Omental fat pad (tissue), 4 donors: ENCODE results near the gene NGDN. TPM values are rescaled to one million over a fixed set of nuclear protein-coding genes. Genes with fewer than 3 reads are reported as not detected.

Source experiments
- ATAC-seq: fragments of 150-250 bp; one replicate; pipeline ENCODE4 v1.9.1; 2016; ENCODE audit warnings: mild to moderate bottlenecking, moderate library complexity; ENCODE audit not compliant: low FRiP score
- DNase-seq: peaks from one replicate; pipeline ENCODE4 v3.0.0-alpha.2; 2019; ENCODE audit warnings: low spot score
- CTCF ChIP-seq, 3 donors: fragments of 450-650 bp; IDR thresholded peaks; one replicate each; pipeline ENCODE4 v1.5.1; 2016 to 2017; ENCODE audit warnings: antibody characterized with exemption in 3 of 3, mild to moderate bottlenecking in 3 of 3, moderate library complexity in 2 of 3
- total RNA-seq, 4 donors: library from RNA; depleted of rRNA; stranded (reverse); fragments of >200 nt; gene quantifications; one replicate each; pipeline ENCODE4 v1.1.0, GENCODE V29; 2016

NGDN gene
- total RNA-seq, 4 donors from 2014 or later: 25.4 to 62.3 (median 33.5) TPM

DNA sequence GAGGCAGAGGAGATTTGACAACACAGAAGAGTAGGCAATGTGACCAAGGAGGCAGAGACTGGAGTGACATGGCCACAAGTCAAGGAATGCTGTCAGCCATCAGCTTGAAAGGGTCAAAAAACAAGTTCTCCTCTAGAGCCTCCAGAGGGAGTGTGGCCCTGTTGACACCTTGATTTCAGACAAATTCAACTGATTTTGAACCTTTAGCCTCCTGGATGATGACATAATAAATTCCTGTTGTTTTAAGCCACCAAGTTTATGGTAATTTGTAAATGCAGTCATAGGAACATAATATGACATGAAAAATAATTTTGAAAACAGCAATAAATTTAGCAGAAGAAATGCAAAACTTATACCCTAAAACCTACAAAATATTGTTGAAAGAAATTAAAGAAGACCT, 8.5 kb upstream of the NGDN start:
- TF ChIP-seq CTCF (IDR thresholded peaks at IDR 0.05): no peak
- no peak for DNase-seq
- ATAC-seq: no peak

GRCh38 chr14:23464700-23465099, 4.8 kb upstream of the NGDN start:
- no peak for TF ChIP-seq CTCF (IDR thresholded peaks at IDR 0.05)
- ATAC-seq (no peak), DNase-seq (no peak)

GRCh38 chr14:23465261-23465660, 4.2 kb upstream of the NGDN start:
- ATAC-seq (no peak), DNase-seq (no peak)
- TF ChIP-seq CTCF (IDR thresholded peaks at IDR 0.05): no peak

GRCh38 chr14:23468704-23469126, 788 bp upstream of the NGDN start:
- TF ChIP-seq CTCF (IDR thresholded peaks at IDR 0.05): no peak
- no peak for ATAC-seq
- no peak for DNase-seq

- TF ChIP-seq CTCF (IDR thresholded peaks at IDR 0.05): no peak
- ATAC-seq (no peak), DNase-seq (no peak)
Observed at GRCh38 chr14:23469906-23470403, 452 bp downstream of the NGDN start.

DNA sequence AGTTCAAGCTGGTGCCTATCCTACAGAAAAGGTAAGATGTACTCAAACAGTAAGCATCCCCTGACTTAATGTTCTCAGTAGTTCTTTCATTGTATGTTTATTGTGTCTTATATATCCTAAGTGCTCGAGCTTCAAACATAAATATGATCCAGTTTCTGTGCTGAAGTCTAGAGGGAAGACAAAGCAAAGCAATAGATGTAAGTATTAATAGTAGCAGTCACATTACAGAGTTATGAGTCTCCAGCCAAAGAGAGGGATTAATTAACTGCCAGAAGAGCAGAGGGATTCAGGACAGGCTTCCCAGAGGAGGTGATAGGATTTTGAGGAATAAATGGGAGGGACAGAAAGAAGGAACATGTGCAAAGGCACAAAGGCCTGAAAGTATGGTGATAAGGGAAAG, 1.4 kb downstream of the NGDN start:
- DNase-seq (no peak), ATAC-seq (no peak)
- no peak for TF ChIP-seq CTCF (IDR thresholded peaks at IDR 0.05)

- DNase-seq (peak; percentile 43), ATAC-seq (peak; percentile 72)
- no peak for TF ChIP-seq CTCF (IDR thresholded peaks at IDR 0.05)
Observed at GRCh38 chr14:23478109-23478759, 8.7 kb downstream of the NGDN start.
